PC-3 (cell line): ENCODE measurements around the gene MAGEB3. TPM values are rescaled to one million over a fixed set of nuclear protein-coding genes. Genes with fewer than 3 reads are reported as not detected.

Source experiments
- ATAC-seq: fragments of 200-7000 bp; cut with Tn5 transposase; 2 replicates; pipeline ENCODE4 v1.9.1; 2020; ENCODE audit warnings: mild to moderate bottlenecking, moderate library complexity
- Bru-seq: library from RNA; stranded (reverse); fragments of 400-500 nt; gene quantifications from one replicate; lab custom pipeline; 2021; lab: Mats Ljungman, UMichigan
- BruChase-seq, 2 experiments: library from RNA; stranded (reverse); fragments of 400-500 nt; gene quantifications; one replicate each; lab custom pipeline; 2021; lab: Mats Ljungman, UMichigan
- BruUV-seq: library from RNA; stranded (reverse); fragments of 400-500 nt; replicated peaks from 2 replicates; lab custom pipeline; 2021; lab: Mats Ljungman, UMichigan
- CTCF ChIA-PET: fragments of 300-600 bp; sonication (Branson Sonifier 250); formaldehyde crosslinking; loops from one replicate; lab custom pipeline; 2022; ENCODE audit warnings: antibody characterized with exemption; lab: Charles Lee
- POLR2A ChIA-PET: fragments of 300-600 bp; sonication (Branson Sonifier 250); formaldehyde crosslinking; loops from one replicate; lab custom pipeline; 2022; ENCODE audit warnings: antibody characterized with exemption; ENCODE audit not compliant: unreplicated experiment; lab: Charles Lee
- DNase-seq: peaks from one replicate; pipeline ENCODE4 v3.0.0-alpha.2; 2015
- H2AFZ ChIP-seq: fragments of 300-600 bp; sonication (generic); 2 replicates; pipeline ENCODE4 v1.6.0; 2016; ENCODE audit warnings: antibody characterized with exemption, low read length
- H3F3A ChIP-seq: fragments of 300-600 bp; sonication (generic); one replicate; pipeline ENCODE4 v1.6.0; 2017; ENCODE audit warnings: antibody characterized with exemption, low read length, control low read depth, mild to moderate bottlenecking; ENCODE audit not compliant: unreplicated experiment
- H3K27ac ChIP-seq: fragments of 300-600 bp; sonication (generic); 2 replicates; pipeline ENCODE4 v1.5.1; 2016; ENCODE audit warnings: mild to moderate bottlenecking, low read length
- H3K27me3 ChIP-seq: fragments of 300-600 bp; sonication (generic); 2 replicates; pipeline ENCODE4 v1.6.1; 2016; ENCODE audit warnings: low read length, mixed read lengths
- H3K36me3 ChIP-seq: fragments of 300-600 bp; sonication (generic); 2 replicates; pipeline ENCODE4 v1.6.1; 2016; ENCODE audit warnings: low read depth, mixed run types, low read length, mixed read lengths
- H3K4me1 ChIP-seq: fragments of 300-600 bp; sonication (generic); 2 replicates; pipeline ENCODE4 v1.5.1; 2016; ENCODE audit warnings: low read length; ENCODE audit not compliant: insufficient read depth
- H3K4me2 ChIP-seq: fragments of 300-600 bp; sonication (generic); 2 replicates; pipeline ENCODE4 v1.6.0; 2016; ENCODE audit warnings: low read length
- H3K4me3 ChIP-seq: fragments of 300-600 bp; sonication (generic); 2 replicates; pipeline ENCODE4 v1.5.1; 2016; ENCODE audit warnings: mild to moderate bottlenecking, low read length, mixed read lengths
- H3K79me2 ChIP-seq: fragments of 300-600 bp; sonication (generic); 2 replicates; pipeline ENCODE4 v1.6.1; 2017; ENCODE audit warnings: low read length, mixed read lengths
- H3K9ac ChIP-seq: fragments of 300-600 bp; sonication (generic); 2 replicates; pipeline ENCODE4 v1.6.0; 2016; ENCODE audit warnings: mild to moderate bottlenecking, low read length
- H3K9me2 ChIP-seq: fragments of 300-600 bp; sonication (generic); replicated peaks from 2 replicates; pipeline ENCODE4 v1.6.1; 2016; ENCODE audit warnings: mixed run types, low read length, mixed read lengths
- H3K9me3 ChIP-seq: fragments of 300-600 bp; sonication (generic); 2 replicates; pipeline ENCODE4 v1.6.1; 2016; ENCODE audit warnings: low read length, mixed read lengths
- H4K20me1 ChIP-seq: fragments of 300-600 bp; sonication (generic); 2 replicates; pipeline ENCODE4 v1.6.1; 2016; ENCODE audit warnings: low read length, mixed read lengths
- EZH2 ChIP-seq: fragments of 300-600 bp; sonication (generic); IDR thresholded peaks from one replicate; pipeline ENCODE4 v1.6.1; 2017; ENCODE audit warnings: antibody characterized with exemption, mild to moderate bottlenecking, low read length; ENCODE audit not compliant: unreplicated experiment
- EZH2phosphoT487 ChIP-seq: fragments of 300-600 bp; sonication (generic); IDR thresholded peaks from 2 replicates; pipeline ENCODE4 v1.6.1; 2018; ENCODE audit warnings: mild to moderate bottlenecking, antibody characterized with exemption, low read length, borderline replicate concordance
- intact Hi-C: fragments of 100-400 bp; cut with micrococcal nuclease; formaldehyde crosslinking; loops from 2 replicates; pipeline ENCODE4 v1.9.0; 2023
- long read RNA-seq: library from polyadenylated mRNA; unstranded; transcript quantifications from one replicate; pipeline ENCODE4 v2.0.0, GENCODE V29; 2021; ENCODE audit not compliant: unreplicated experiment
- total RNA-seq: library from RNA; depleted of rRNA; stranded (reverse); fragments of >200 nt; gene quantifications from 2 replicates; pipeline ENCODE4 v1.2.3, GENCODE V29; 2014; rRNA removed
- TF ChIP-seq, protein P1 (sequence below): fragments of 300-600 bp; sonication (generic); conservative IDR thresholded peaks from 2 replicates; pipeline ENCODE4 v1.5.1; 2017; ENCODE audit warnings: antibody characterized with exemption, low read depth, mild to moderate bottlenecking, low read length

MAGEB3 gene, protein sequence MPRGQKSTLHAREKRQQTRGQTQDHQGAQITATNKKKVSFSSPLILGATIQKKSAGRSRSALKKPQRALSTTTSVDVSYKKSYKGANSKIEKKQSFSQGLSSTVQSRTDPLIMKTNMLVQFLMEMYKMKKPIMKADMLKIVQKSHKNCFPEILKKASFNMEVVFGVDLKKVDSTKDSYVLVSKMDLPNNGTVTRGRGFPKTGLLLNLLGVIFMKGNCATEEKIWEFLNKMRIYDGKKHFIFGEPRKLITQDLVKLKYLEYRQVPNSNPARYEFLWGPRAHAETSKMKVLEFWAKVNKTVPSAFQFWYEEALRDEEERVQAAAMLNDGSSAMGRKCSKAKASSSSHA
- not detected in 2 replicates for total RNA-seq
- not detected for Bru-seq, nascent RNA
- BruChase-seq, experiment 1, labeled RNA remaining after a 6-hour chase = not detected
- BruChase-seq, experiment 2, labeled RNA remaining after a 2-hour chase = not detected
- long read RNA-seq = 0 reads

DNA sequence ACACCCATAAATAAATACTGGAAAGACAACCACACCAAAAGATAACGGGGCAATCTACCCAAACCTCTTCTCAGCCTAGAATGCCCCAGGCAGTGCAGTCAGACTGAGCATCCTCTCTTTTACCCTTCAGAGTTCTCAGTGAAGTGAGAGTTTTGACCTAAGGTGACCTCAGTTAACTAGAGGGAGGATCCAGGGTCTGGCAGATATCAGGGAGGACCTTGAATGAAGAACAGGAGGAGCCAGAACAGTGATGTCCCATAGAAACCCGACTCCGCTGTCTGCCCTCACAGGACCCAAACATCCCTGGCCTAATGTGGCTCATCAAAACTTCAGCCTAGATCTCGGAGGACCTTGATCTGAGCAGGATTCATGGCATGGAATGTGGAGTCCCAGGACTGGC, at the start of gene MAGEB3:
MAGEB3 (plus strand) TSS at position 263 of the 400 bp plus-strand sequence. CDS start 5,268 bp downstream, outside the sequence.
- Histone ChIP-seq H4K20me1 (no peaks in the 10 kb centered on the region), H3K9me3 (no peaks in the 10 kb centered on the region), H3K4me2 (no peak within 1 kb of the TSS), H3K4me1 (no peaks in the 10 kb centered on the region), H3K36me3 (no peaks in the 10 kb centered on the region), H3K27me3 (no peaks in the 10 kb centered on the region), H3K4me3 (no peak within 1 kb of the TSS), H3K9me2 (no peaks in the 10 kb centered on the region), H2AFZ (no peak within 1 kb of the TSS), H3K9ac (no peak within 1 kb of the TSS), H3K27ac (no peak within 1 kb of the TSS), H3K79me2 (no peaks in the 10 kb centered on the region), H3F3A (no peaks in the 10 kb centered on the region)
- ChIA-PET POLR2A (no interaction called here), CTCF (no interaction called here)
- intact Hi-C loops = no loop called here
- no peak for TF ChIP-seq EZH2phosphoT487
- TF ChIP-seq, protein P1, sequence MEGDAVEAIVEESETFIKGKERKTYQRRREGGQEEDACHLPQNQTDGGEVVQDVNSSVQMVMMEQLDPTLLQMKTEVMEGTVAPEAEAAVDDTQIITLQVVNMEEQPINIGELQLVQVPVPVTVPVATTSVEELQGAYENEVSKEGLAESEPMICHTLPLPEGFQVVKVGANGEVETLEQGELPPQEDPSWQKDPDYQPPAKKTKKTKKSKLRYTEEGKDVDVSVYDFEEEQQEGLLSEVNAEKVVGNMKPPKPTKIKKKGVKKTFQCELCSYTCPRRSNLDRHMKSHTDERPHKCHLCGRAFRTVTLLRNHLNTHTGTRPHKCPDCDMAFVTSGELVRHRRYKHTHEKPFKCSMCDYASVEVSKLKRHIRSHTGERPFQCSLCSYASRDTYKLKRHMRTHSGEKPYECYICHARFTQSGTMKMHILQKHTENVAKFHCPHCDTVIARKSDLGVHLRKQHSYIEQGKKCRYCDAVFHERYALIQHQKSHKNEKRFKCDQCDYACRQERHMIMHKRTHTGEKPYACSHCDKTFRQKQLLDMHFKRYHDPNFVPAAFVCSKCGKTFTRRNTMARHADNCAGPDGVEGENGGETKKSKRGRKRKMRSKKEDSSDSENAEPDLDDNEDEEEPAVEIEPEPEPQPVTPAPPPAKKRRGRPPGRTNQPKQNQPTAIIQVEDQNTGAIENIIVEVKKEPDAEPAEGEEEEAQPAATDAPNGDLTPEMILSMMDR = no peak
- TF ChIP-seq EZH2 = no peak
- BruUV-seq = no TSS peak
- ATAC-seq = no peak
- no peak for DNase-seq

DNA sequence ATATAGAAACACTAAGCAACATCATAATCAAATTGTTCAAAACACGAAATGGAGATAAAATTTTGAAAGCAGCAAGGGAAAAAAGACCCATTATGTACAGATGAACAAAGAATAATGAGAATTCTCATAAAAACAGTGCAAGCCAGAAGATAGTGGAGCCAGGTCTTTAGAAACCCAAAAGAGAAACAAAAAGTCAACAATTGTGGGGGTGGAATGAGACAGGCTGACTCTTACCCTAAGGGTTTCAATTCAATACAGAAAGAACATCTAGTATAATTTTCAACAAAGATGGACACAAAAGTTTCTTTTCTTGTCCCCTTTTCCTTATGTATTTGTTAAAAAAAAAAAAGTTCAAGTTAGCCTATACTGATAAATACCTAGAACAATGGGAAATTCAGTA, 49.1 kb upstream of the MAGEB3 start:
- no peaks in the 10 kb centered on the region for H3K9me3 ChIP-seq
- H3K9me2 ChIP-seq = no peaks in the 10 kb centered on the region
- DNase-seq = no peak
- intact Hi-C loops = no loop called here
- no peak overlapping the region for H3K27ac ChIP-seq
- H3K4me3 ChIP-seq = no peak overlapping the region
- no peak overlapping the region for H3K9ac ChIP-seq
- H2AFZ ChIP-seq = no peak overlapping the region
- peaks cover 43% of the 10 kb centered on the region for H3K27me3 ChIP-seq
- no peaks in the 10 kb centered on the region for H3K79me2 ChIP-seq
- BruUV-seq = no TSS peak
- ChIA-PET CTCF (no interaction called here), POLR2A (no interaction called here)
- no peak overlapping the region for H3K4me2 ChIP-seq
- no peaks in the 10 kb centered on the region for H3K4me1 ChIP-seq
- H3K36me3 ChIP-seq = no peaks in the 10 kb centered on the region
- H4K20me1 ChIP-seq = no peaks in the 10 kb centered on the region
- no peak for ATAC-seq
- TF ChIP-seq, protein P1 = no peak
- no peaks in the 10 kb centered on the region for H3F3A ChIP-seq

DNA sequence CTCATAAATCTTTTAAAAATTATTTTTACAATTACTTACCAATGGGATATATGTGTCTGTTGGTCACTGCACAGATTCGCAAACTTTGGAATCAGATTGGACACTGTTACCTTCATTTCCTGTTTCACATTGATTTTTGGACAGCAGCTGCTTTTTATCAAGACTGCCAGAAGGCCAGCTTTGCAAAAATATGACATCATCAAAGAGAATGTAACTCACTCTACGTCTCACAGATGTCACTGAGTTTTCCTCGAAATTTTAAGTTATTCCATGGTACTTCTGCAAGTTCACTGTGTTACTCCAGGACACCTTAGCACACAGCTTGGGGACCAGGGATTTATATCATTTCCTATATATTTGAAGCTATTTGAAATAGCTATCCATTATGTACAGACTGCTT, 46.9 kb upstream of the MAGEB3 start:
- ChIA-PET POLR2A (no interaction called here), CTCF (no interaction called here)
- Histone ChIP-seq H3K9me3 (no peaks in the 10 kb centered on the region), H3K27me3 (peaks cover 49% of the 10 kb centered on the region), H3F3A (no peaks in the 10 kb centered on the region), H3K9ac (no peak overlapping the region), H3K79me2 (no peaks in the 10 kb centered on the region), H2AFZ (no peak overlapping the region), H3K9me2 (no peaks in the 10 kb centered on the region), H3K4me3 (no peak overlapping the region), H3K27ac (no peak overlapping the region), H4K20me1 (no peaks in the 10 kb centered on the region), H3K4me1 (no peaks in the 10 kb centered on the region), H3K36me3 (no peaks in the 10 kb centered on the region), H3K4me2 (no peak overlapping the region)
- ATAC-seq (no peak), DNase-seq (no peak)
- TF ChIP-seq EZH2phosphoT487 (no peak), EZH2 (no peak)
- TF ChIP-seq, protein P1 = no peak
- intact Hi-C loops = no loop called here
- BruUV-seq = no TSS peak
